Ishikawa (cell line): Measurements from ENCODE around the gene IGSF3.

Experiments used
- CEBPB ChIP-seq: IDR thresholded peaks from 2 replicates; pipeline ENCODE4 v1.6.1; 2012
- CREB1 ChIP-seq: IDR thresholded peaks from 2 replicates; pipeline ENCODE4 v1.6.1; 2012; ENCODE audit warnings: low read depth
- EGR1 ChIP-seq: IDR thresholded peaks from 2 replicates; pipeline ENCODE4 v1.6.1; 2012
- EP300 ChIP-seq: IDR thresholded peaks from 2 replicates; pipeline ENCODE4 v1.6.1; 2012; ENCODE audit warnings: borderline replicate concordance
- FOXM1 ChIP-seq: IDR thresholded peaks from 2 replicates; pipeline ENCODE4 v1.6.1; 2012; ENCODE audit warnings: low read depth, borderline replicate concordance
- MAX ChIP-seq: IDR thresholded peaks from 2 replicates; pipeline ENCODE4 v1.6.1; 2012
- NFIC ChIP-seq: IDR thresholded peaks from 2 replicates; pipeline ENCODE4 v1.6.1; 2012
- RAD21 ChIP-seq: IDR thresholded peaks from 2 replicates; pipeline ENCODE4 v1.6.1; 2012; ENCODE audit warnings: low read depth
- TAF1 ChIP-seq: IDR thresholded peaks from 2 replicates; pipeline ENCODE4 v1.6.1; 2012; ENCODE audit warnings: low read depth, mild to moderate bottlenecking
- TCF12 ChIP-seq: IDR thresholded peaks from 2 replicates; pipeline ENCODE4 v1.6.1; 2012; ENCODE audit warnings: low read depth
- TEAD4 ChIP-seq: IDR thresholded peaks from 2 replicates; pipeline ENCODE4 v1.6.1; 2012
- USF1 ChIP-seq: IDR thresholded peaks from 2 replicates; pipeline ENCODE4 v1.6.1; 2012
- YY1 ChIP-seq: IDR thresholded peaks from 2 replicates; pipeline ENCODE4 v1.6.1; 2012; ENCODE audit warnings: low read depth
- ZBTB7A ChIP-seq: IDR thresholded peaks from 2 replicates; pipeline ENCODE4 v1.6.1; 2012; ENCODE audit warnings: low read depth
- TF ChIP-seq, protein P1 (sequence below): IDR thresholded peaks from 2 replicates; pipeline ENCODE4 v1.6.1; 2012; ENCODE audit warnings: low read depth, mild to moderate bottlenecking

Gene IGSF3

GRCh38 chr1:116684575-116684974 lies 17.0 kb upstream of the IGSF3 start:
- TF ChIP-seq FOXM1: no peak
- TF ChIP-seq EGR1: no peak
- no peak for TF ChIP-seq CREB1
- TF ChIP-seq CEBPB: no peak
- TF ChIP-seq USF1: no peak
- TF ChIP-seq ZBTB7A: no peak

DNA sequence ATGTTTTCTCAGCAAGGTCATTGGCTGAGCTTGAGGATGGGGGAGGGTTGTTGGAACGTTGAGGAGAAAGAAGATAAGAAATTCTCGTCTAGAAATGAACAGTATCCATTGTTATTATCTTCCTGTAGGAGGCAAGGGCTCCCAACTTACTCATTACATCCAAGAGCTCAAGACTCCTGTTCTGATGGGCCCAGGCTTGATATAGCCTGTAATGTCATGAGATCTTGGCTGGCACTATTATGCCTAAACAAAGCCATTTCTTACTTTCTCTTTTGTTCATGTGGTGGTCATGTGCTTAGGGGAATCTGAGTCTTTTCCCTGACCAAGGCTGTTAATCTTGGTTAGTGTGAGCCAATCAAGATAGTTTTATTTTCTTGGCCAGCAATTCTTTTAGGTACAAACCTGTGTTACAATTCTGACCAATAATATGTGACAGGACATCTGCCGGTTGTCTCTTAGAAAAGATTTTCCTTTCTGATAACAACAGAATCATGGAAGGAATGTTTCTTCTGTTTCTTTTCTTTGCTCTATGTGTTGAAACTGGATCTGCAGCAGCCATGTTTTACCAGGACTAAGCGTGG lies 15.2 kb upstream of the IGSF3 start:
- TF ChIP-seq CREB1 (no peak), MAX (no peak), TEAD4 (no peak), USF1 (no peak), TAF1 (no peak), TCF12 (no peak), RAD21 (no peak), EGR1 (no peak), ZBTB7A (no peak), CEBPB (no peak), EP300 (no peak), FOXM1 (no peak), YY1 (no peak)
- TF ChIP-seq, protein P1, sequence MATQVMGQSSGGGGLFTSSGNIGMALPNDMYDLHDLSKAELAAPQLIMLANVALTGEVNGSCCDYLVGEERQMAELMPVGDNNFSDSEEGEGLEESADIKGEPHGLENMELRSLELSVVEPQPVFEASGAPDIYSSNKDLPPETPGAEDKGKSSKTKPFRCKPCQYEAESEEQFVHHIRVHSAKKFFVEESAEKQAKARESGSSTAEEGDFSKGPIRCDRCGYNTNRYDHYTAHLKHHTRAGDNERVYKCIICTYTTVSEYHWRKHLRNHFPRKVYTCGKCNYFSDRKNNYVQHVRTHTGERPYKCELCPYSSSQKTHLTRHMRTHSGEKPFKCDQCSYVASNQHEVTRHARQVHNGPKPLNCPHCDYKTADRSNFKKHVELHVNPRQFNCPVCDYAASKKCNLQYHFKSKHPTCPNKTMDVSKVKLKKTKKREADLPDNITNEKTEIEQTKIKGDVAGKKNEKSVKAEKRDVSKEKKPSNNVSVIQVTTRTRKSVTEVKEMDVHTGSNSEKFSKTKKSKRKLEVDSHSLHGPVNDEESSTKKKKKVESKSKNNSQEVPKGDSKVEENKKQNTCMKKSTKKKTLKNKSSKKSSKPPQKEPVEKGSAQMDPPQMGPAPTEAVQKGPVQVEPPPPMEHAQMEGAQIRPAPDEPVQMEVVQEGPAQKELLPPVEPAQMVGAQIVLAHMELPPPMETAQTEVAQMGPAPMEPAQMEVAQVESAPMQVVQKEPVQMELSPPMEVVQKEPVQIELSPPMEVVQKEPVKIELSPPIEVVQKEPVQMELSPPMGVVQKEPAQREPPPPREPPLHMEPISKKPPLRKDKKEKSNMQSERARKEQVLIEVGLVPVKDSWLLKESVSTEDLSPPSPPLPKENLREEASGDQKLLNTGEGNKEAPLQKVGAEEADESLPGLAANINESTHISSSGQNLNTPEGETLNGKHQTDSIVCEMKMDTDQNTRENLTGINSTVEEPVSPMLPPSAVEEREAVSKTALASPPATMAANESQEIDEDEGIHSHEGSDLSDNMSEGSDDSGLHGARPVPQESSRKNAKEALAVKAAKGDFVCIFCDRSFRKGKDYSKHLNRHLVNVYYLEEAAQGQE: no peak

GRCh38 chr1:116681343-116681899 lies 13.9 kb upstream of the IGSF3 start:
- TF ChIP-seq TAF1 (no peak), CEBPB (no peak), EGR1 (no peak), EP300 (no peak), FOXM1 (no peak), RAD21 (no peak), CREB1 (no peak), USF1 (no peak), YY1 (no peak), TEAD4 (no peak), ZBTB7A (no peak), NFIC (no peak), MAX (no peak), TCF12 (no peak)
- TF ChIP-seq, protein P1: no peak

GRCh38 chr1:116680752-116681151 lies 13.2 kb upstream of the IGSF3 start:
- no peak for TF ChIP-seq EGR1
- no peak for TF ChIP-seq YY1
- no peak for TF ChIP-seq TCF12
- no peak for TF ChIP-seq TAF1
- TF ChIP-seq, protein P1: no peak
- TF ChIP-seq ZBTB7A: no peak
- TF ChIP-seq FOXM1: no peak
- no peak for TF ChIP-seq MAX
- no peak for TF ChIP-seq CEBPB
